ENCODE results near the gene ABCA2. TPM values are rescaled to one million over a fixed set of nuclear protein-coding genes. Genes with fewer than 3 reads are reported as not detected.
A peak's percentile ranks its signal among the peaks of the same experiment; 100 is the strongest.
"Not testable (repeated sequence)": the region's sequence is repeated elsewhere in the genome, so short reads cannot be mapped to it uniquely, and the experiment has no call there.

The ABCA2 gene
- total and polyA plus RNA-seq, 9 of the 15 experiments (the other 6 are each of a cell fraction or from before 2014, with no cell fraction given), result 0.69 to 16.3 (median 6.1) TPM; not detected in 2

DNA sequence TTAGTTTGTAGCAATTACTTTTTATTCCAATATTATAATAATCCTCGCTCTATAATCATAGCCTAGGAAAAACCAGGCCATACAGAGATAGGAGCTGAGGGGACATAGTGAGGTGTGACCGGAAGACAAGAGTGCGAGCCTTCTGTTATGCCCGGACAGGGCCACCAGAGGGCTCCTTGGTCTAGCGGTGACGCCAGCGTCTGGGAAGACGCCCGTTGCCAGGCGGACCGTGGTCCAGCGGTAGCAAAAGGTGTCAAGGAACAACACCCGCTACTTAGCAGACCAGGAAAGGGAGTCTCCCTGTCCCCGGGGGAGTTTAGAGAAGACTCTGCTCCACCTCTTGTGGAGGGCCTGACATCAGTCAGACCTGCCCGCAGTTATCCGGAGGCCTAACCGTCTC lies 23.8 kb downstream of the ABCA2 start:
- H3K9ac ChIP-seq (ENCODE audit: insufficient read depth in 1 of 2, low read depth in 2 of 2, low read length in 2 of 2); H3K36me3 ChIP-seq (ENCODE audit: control insufficient read depth, insufficient read depth, low read length); H3K9me1 ChIP-seq (ENCODE audit: control insufficient read depth, insufficient read depth, low read length); H3K27ac ChIP-seq (ENCODE audit: extremely low read depth, low read depth, low read length); in situ Hi-C loops (cut with MboI); H3K9me3 ChIP-seq (replicated peaks; ENCODE audit: control insufficient read depth, insufficient read depth, low read depth, low read length); ATAC-seq; H4K20me1 ChIP-seq (replicated peaks; ENCODE audit: control insufficient read depth, insufficient read depth, low read length); H3K27me3 ChIP-seq (ENCODE audit: control insufficient read depth in 2 of 2, insufficient read depth in 2 of 2, low read length in 2 of 2); H3K4me2 ChIP-seq (ENCODE audit: insufficient read depth, low read length); H3K79me2 ChIP-seq (ENCODE audit: control insufficient read depth, insufficient read depth, low read length); BruUV-seq (replicated peaks); FAIRE-seq; H3K4me3 ChIP-seq; TF ChIP-seq ATF1 (CRISPR knock-in tag; IDR thresholded peaks at IDR 0.05): not testable (repeated sequence)
- Histone ChIP-seq H2AFZ (ENCODE audit: low read depth, low read length) (0 out of 2 replicates have a peak overlapping the region, but pooled peaks have one; percentile 40), H3K4me1 (replicated peaks in 1 of 2; ENCODE audit: control insufficient read depth in 2 of 2, insufficient read depth in 2 of 2, low read length in 2 of 2) (peaks cover 3 to 34% of the 10 kb centered on the region in 2 experiments; a peak in 3 of 5 replicates)
- ChIA-PET POLR2A (interaction anchor here (1.2 kb wide), 1 partner anchor 8 kb away, joined by 3 read pairs; no protein-coding TSS in a partner anchor), CTCF (ENCODE audit: low intra/inter-chr PET ratio) (interaction anchor here (0.6 kb wide), 1 partner anchor 33 kb away, joined by 3 read pairs; no protein-coding TSS in a partner anchor)
- peak in 1 of 4 experiments; percentile 30 for DNase-seq (ENCODE audit: extremely low read depth in 1 of 4, low spot score in 3 of 4)
- 26% methylated on average over 15 of the region's 17 CpGs for WGBS (ENCODE audit: insufficient coverage, low coverage, missing lambda C conversion rate)
- intact Hi-C loops (cut with micrococcal nuclease), result loop anchor here (1.0 kb wide), 1 partner anchor 31 kb away; no protein-coding TSS in a partner anchor
- TF ChIP-seq TRIM28 (IDR thresholded peaks at IDR 0.05) (peak; percentile 87), ATF1 (tag; IDR thresholded peaks at IDR 0.05) (peak; percentile 86), ETV1 (tag; conservative IDR thresholded peaks at IDR 0.05; ENCODE audit: low read depth) (peak; percentile 77), L3MBTL2 (IDR thresholded peaks at IDR 0.05) (peak; percentile 58), RAD21 (CRISPR knock-in tag; conservative IDR thresholded peaks at IDR 0.05 in 1 of 2, IDR thresholded peaks at IDR 0.05 in 1 of 2) (peak; percentile 33 to 69; a peak in 3 of 4 replicates), CXXC5 (CRISPR knock-in tag; IDR thresholded peaks at IDR 0.05) (0 out of 2 replicates have a peak, but pooled peaks have one; percentile 37), CREM (IDR thresholded peaks at IDR 0.05; ENCODE audit: low read depth) (peak; percentile 53; the same call in 1 of the 2 replicates), SMAD4 (CRISPR knock-in tag; conservative IDR thresholded peaks at IDR 0.05) (peak; percentile 37; the same call in 1 of the 2 replicates), TRIM24 (IDR thresholded peaks at IDR 0.05) (peak; percentile 26 to 39; a peak in 1 of 4 replicates), CBX5 (IDR thresholded peaks at IDR 0.05; ENCODE audit: borderline replicate concordance, low read depth) (peak; percentile 68; the same call in 1 of the 2 replicates)
- TF ChIP-seq, protein P1, sequence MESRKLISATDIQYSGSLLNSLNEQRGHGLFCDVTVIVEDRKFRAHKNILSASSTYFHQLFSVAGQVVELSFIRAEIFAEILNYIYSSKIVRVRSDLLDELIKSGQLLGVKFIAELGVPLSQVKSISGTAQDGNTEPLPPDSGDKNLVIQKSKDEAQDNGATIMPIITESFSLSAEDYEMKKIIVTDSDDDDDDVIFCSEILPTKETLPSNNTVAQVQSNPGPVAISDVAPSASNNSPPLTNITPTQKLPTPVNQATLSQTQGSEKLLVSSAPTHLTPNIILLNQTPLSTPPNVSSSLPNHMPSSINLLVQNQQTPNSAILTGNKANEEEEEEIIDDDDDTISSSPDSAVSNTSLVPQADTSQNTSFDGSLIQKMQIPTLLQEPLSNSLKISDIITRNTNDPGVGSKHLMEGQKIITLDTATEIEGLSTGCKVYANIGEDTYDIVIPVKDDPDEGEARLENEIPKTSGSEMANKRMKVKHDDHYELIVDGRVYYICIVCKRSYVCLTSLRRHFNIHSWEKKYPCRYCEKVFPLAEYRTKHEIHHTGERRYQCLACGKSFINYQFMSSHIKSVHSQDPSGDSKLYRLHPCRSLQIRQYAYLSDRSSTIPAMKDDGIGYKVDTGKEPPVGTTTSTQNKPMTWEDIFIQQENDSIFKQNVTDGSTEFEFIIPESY (CRISPR knock-in tag; IDR thresholded peaks at IDR 0.05), result peak; percentile 83
- TF ChIP-seq, protein P2, sequence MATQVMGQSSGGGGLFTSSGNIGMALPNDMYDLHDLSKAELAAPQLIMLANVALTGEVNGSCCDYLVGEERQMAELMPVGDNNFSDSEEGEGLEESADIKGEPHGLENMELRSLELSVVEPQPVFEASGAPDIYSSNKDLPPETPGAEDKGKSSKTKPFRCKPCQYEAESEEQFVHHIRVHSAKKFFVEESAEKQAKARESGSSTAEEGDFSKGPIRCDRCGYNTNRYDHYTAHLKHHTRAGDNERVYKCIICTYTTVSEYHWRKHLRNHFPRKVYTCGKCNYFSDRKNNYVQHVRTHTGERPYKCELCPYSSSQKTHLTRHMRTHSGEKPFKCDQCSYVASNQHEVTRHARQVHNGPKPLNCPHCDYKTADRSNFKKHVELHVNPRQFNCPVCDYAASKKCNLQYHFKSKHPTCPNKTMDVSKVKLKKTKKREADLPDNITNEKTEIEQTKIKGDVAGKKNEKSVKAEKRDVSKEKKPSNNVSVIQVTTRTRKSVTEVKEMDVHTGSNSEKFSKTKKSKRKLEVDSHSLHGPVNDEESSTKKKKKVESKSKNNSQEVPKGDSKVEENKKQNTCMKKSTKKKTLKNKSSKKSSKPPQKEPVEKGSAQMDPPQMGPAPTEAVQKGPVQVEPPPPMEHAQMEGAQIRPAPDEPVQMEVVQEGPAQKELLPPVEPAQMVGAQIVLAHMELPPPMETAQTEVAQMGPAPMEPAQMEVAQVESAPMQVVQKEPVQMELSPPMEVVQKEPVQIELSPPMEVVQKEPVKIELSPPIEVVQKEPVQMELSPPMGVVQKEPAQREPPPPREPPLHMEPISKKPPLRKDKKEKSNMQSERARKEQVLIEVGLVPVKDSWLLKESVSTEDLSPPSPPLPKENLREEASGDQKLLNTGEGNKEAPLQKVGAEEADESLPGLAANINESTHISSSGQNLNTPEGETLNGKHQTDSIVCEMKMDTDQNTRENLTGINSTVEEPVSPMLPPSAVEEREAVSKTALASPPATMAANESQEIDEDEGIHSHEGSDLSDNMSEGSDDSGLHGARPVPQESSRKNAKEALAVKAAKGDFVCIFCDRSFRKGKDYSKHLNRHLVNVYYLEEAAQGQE (IDR thresholded peaks at IDR 0.05; ENCODE audit: borderline replicate concordance), result peak; percentile 53; the same call in 1 of the 2 replicates
- TF ChIP-seq, protein P2 (CRISPR knock-in tag; IDR thresholded peaks at IDR 0.05; ENCODE audit: low read depth), result not testable (repeated sequence)
